ENCODE measurements around the gene LYST. TPM values are rescaled to one million over a fixed set of nuclear protein-coding genes. Genes with fewer than 3 reads are reported as not detected.

Gene LYST
- total and polyA plus RNA-seq, 2 donors (not counting 1 experiment from before 2014, with no cell fraction given), result 7.5 to 50.2 TPM

- H3K9me3 ChIP-seq (ENCODE audit: control insufficient read depth, insufficient read depth, low read depth, low read length), result no peaks in the 10 kb centered on the region
- TF ChIP-seq CTCF (conservative IDR thresholded peaks at IDR 0.05 in 1 of 2, IDR thresholded peaks at IDR 0.05 in 1 of 2; ENCODE audit: low read depth in 1 of 2, low read length in 2 of 2), result no peak
- TF ChIP-seq EZH2 (IDR thresholded peaks at IDR 0.05; ENCODE audit: low read length, missing control alignments), result no peak
- H4K20me1 ChIP-seq (ENCODE audit: control insufficient read depth, extremely low read depth, insufficient read depth, low read length), result no peaks in the 10 kb centered on the region
- no peak overlapping the region for H2AFZ ChIP-seq (ENCODE audit: low read length)
- no peaks in the 10 kb centered on the region for H3K4me1 ChIP-seq (ENCODE audit: control insufficient read depth, extremely low read depth, insufficient read depth, low read length)
- no peaks in the 10 kb centered on the region for H3K36me3 ChIP-seq (ENCODE audit: control insufficient read depth, insufficient read depth, low read length)
- H3K4me3 ChIP-seq (replicated peaks in 1 of 4; ENCODE audit: control extremely low read depth in 1 of 4, insufficient read depth in 1 of 4, low read depth in 3 of 4, low read length in 4 of 4), result no peak overlapping the region
- no peak for DNase-seq (ENCODE audit: low read depth in 2 of 2)
- no peak overlapping the region for H3K27ac ChIP-seq (ENCODE audit: insufficient read depth, low read length)
- no peak overlapping the region for H3K9ac ChIP-seq (ENCODE audit: insufficient read depth, low read length)
- H3K79me2 ChIP-seq (ENCODE audit: control insufficient read depth, insufficient read depth, low read length), result no peaks in the 10 kb centered on the region
- no peak overlapping the region for H3K4me2 ChIP-seq (ENCODE audit: extremely low read depth, insufficient read depth, low read length)
- peaks cover 10% of the 10 kb centered on the region for H3K27me3 ChIP-seq (ENCODE audit: control insufficient read depth, insufficient read depth, low read length)
Observed at GRCh38 chr1:235644693-235645305, 221.9 kb downstream of the LYST start.

- no peak overlapping the region for H3K27ac ChIP-seq (ENCODE audit: insufficient read depth, low read length)
- H3K36me3 ChIP-seq (ENCODE audit: control insufficient read depth, insufficient read depth, low read length), result no peaks in the 10 kb centered on the region
- H2AFZ ChIP-seq (ENCODE audit: low read length), result no peak overlapping the region
- H3K4me3 ChIP-seq (replicated peaks in 1 of 4; ENCODE audit: control extremely low read depth in 1 of 4, insufficient read depth in 1 of 4, low read depth in 3 of 4, low read length in 4 of 4), result no peak overlapping the region
- DNase-seq (ENCODE audit: low read depth in 2 of 2), result no peak
- H4K20me1 ChIP-seq (ENCODE audit: control insufficient read depth, extremely low read depth, insufficient read depth, low read length), result no peaks in the 10 kb centered on the region
- no peak for TF ChIP-seq CTCF (conservative IDR thresholded peaks at IDR 0.05 in 1 of 2, IDR thresholded peaks at IDR 0.05 in 1 of 2; ENCODE audit: low read depth in 1 of 2, low read length in 2 of 2)
- no peak for TF ChIP-seq EZH2 (IDR thresholded peaks at IDR 0.05; ENCODE audit: low read length, missing control alignments)
- H3K4me1 ChIP-seq (ENCODE audit: control insufficient read depth, extremely low read depth, insufficient read depth, low read length), result no peaks in the 10 kb centered on the region
- H3K79me2 ChIP-seq (ENCODE audit: control insufficient read depth, insufficient read depth, low read length), result no peaks in the 10 kb centered on the region
- peaks cover 10% of the 10 kb centered on the region for H3K27me3 ChIP-seq (ENCODE audit: control insufficient read depth, insufficient read depth, low read length)
- H3K4me2 ChIP-seq (ENCODE audit: extremely low read depth, insufficient read depth, low read length), result no peak overlapping the region
- H3K9ac ChIP-seq (ENCODE audit: insufficient read depth, low read length), result no peak overlapping the region
- H3K9me3 ChIP-seq (ENCODE audit: control insufficient read depth, insufficient read depth, low read depth, low read length), result no peaks in the 10 kb centered on the region
Observed at GRCh38 chr1:235643837-235644692, 222.6 kb downstream of the LYST start.

- DNase-seq (ENCODE audit: low read depth in 2 of 2), result no peak
- H3K27ac ChIP-seq (ENCODE audit: insufficient read depth, low read length), result no peak overlapping the region
- no peak overlapping the region for H2AFZ ChIP-seq (ENCODE audit: low read length)
- H3K9me3 ChIP-seq (ENCODE audit: control insufficient read depth, insufficient read depth, low read depth, low read length), result no peaks in the 10 kb centered on the region
- no peaks in the 10 kb centered on the region for H3K4me1 ChIP-seq (ENCODE audit: control insufficient read depth, extremely low read depth, insufficient read depth, low read length)
- no peaks in the 10 kb centered on the region for H3K79me2 ChIP-seq (ENCODE audit: control insufficient read depth, insufficient read depth, low read length)
- no peak overlapping the region for H3K4me3 ChIP-seq (replicated peaks in 1 of 4; ENCODE audit: control extremely low read depth in 1 of 4, insufficient read depth in 1 of 4, low read depth in 3 of 4, low read length in 4 of 4)
- H3K4me2 ChIP-seq (ENCODE audit: extremely low read depth, insufficient read depth, low read length), result no peak overlapping the region
- H4K20me1 ChIP-seq (ENCODE audit: control insufficient read depth, extremely low read depth, insufficient read depth, low read length), result no peaks in the 10 kb centered on the region
- H3K9ac ChIP-seq (ENCODE audit: insufficient read depth, low read length), result no peak overlapping the region
- H3K27me3 ChIP-seq (ENCODE audit: control insufficient read depth, insufficient read depth, low read length), result peaks cover 10% of the 10 kb centered on the region
- TF ChIP-seq EZH2 (IDR thresholded peaks at IDR 0.05; ENCODE audit: low read length, missing control alignments), result no peak
- no peak for TF ChIP-seq CTCF (conservative IDR thresholded peaks at IDR 0.05 in 1 of 2, IDR thresholded peaks at IDR 0.05 in 1 of 2; ENCODE audit: low read depth in 1 of 2, low read length in 2 of 2)
- no peaks in the 10 kb centered on the region for H3K36me3 ChIP-seq (ENCODE audit: control insufficient read depth, insufficient read depth, low read length)
Observed at GRCh38 chr1:235642943-235643371, 223.7 kb downstream of the LYST start.

All from fibroblast of lung (primary cell).